Measurements from ENCODE around the gene HINT3.

DNA sequence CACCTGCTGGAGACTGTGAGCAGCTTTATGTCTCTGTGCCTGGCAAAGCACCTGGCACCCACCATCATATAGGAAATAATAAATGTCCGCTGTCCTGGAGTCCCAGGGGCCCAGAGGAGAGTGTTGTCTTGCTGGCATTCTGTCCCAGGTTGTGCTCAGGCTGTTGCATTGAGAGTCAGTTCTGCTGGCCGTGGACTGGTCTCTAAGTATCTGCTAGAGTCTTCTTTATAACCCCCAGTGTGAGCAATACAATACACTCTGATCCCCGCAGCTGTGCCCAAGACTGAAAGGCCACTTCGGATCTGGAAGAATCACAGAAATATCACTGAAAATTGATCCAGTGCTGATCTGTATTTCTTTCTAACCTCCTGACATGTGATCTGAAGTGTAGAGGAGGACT lies 38.3 kb upstream of the HINT3 start:
- TF ChIP-seq, protein P1, sequence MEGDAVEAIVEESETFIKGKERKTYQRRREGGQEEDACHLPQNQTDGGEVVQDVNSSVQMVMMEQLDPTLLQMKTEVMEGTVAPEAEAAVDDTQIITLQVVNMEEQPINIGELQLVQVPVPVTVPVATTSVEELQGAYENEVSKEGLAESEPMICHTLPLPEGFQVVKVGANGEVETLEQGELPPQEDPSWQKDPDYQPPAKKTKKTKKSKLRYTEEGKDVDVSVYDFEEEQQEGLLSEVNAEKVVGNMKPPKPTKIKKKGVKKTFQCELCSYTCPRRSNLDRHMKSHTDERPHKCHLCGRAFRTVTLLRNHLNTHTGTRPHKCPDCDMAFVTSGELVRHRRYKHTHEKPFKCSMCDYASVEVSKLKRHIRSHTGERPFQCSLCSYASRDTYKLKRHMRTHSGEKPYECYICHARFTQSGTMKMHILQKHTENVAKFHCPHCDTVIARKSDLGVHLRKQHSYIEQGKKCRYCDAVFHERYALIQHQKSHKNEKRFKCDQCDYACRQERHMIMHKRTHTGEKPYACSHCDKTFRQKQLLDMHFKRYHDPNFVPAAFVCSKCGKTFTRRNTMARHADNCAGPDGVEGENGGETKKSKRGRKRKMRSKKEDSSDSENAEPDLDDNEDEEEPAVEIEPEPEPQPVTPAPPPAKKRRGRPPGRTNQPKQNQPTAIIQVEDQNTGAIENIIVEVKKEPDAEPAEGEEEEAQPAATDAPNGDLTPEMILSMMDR (IDR thresholded peaks at IDR 0.05) = no peak
- no peak for TF ChIP-seq POLR2A (IDR thresholded peaks at IDR 0.05)
